Measurements from ENCODE around the gene ISM1.

Gene ISM1

GRCh38 chr20:13283869-13284829 lies 63.1 kb downstream of the ISM1 start:
- DNase-seq (ENCODE audit: low read depth) = no peak

GRCh38 chr20:13284830-13285229 lies 63.8 kb downstream of the ISM1 start:
- DNase-seq (ENCODE audit: low read depth) = no peak

- DNase-seq (ENCODE audit: low read depth) = no peak
Observed at GRCh38 chr20:13285408-13285807, 64.3 kb downstream of the ISM1 start.

- no peak for DNase-seq (ENCODE audit: low read depth)
Observed at GRCh38 chr20:13286052-13286451, 65.0 kb downstream of the ISM1 start.

- no peak for DNase-seq (ENCODE audit: low read depth)
Observed at GRCh38 chr20:13286607-13287006, 65.5 kb downstream of the ISM1 start.

GRCh38 chr20:13288357-13288756 lies 67.3 kb downstream of the ISM1 start:
- no peak for DNase-seq (ENCODE audit: low read depth)

GRCh38 chr20:13289031-13289430 lies 68.0 kb downstream of the ISM1 start:
- DNase-seq (ENCODE audit: low read depth) = no peak

GRCh38 chr20:13290724-13291123 lies 69.7 kb downstream of the ISM1 start:
- DNase-seq (ENCODE audit: low read depth) = no peak

- no peak for DNase-seq (ENCODE audit: low read depth)
Observed at GRCh38 chr20:13291157-13291556, 70.1 kb downstream of the ISM1 start.

GRCh38 chr20:13292201-13292885 lies 71.3 kb downstream of the ISM1 start:
- DNase-seq (ENCODE audit: low read depth) = no peak

GRCh38 chr20:13294522-13294921 lies 73.4 kb downstream of the ISM1 start:
- no peak for DNase-seq (ENCODE audit: low read depth)

GRCh38 chr20:13295637-13296036 lies 74.6 kb downstream of the ISM1 start:
- DNase-seq (ENCODE audit: low read depth) = no peak

- no peak for DNase-seq (ENCODE audit: low read depth)
Observed at GRCh38 chr20:13296070-13296469, 75.0 kb downstream of the ISM1 start.

GRCh38 chr20:13297147-13297899 lies 76.2 kb downstream of the ISM1 start:
- no peak for DNase-seq (ENCODE audit: low read depth)

- no peak for DNase-seq (ENCODE audit: low read depth)
Observed at GRCh38 chr20:13298692-13299373, 77.8 kb downstream of the ISM1 start.

GRCh38 chr20:13299401-13299800 lies 78.3 kb downstream of the ISM1 start:
- DNase-seq (ENCODE audit: low read depth) = no peak

GRCh38 chr20:13301596-13301995 lies 80.5 kb downstream of the ISM1 start:
- no peak for DNase-seq (ENCODE audit: low read depth)

GRCh38 chr20:13302647-13303450 lies 81.8 kb downstream of the ISM1 start:
- peak; percentile 12 for DNase-seq (ENCODE audit: low read depth)

GRCh38 chr20:13305284-13305683 lies 84.2 kb downstream of the ISM1 start:
- DNase-seq (ENCODE audit: low read depth) = no peak

- DNase-seq (ENCODE audit: low read depth) = no peak
Observed at GRCh38 chr20:13307562-13308163, 86.6 kb downstream of the ISM1 start.

GRCh38 chr20:13312300-13312699 lies 91.2 kb downstream of the ISM1 start:
- no peak for DNase-seq (ENCODE audit: low read depth)

All from fibroblast of gingiva (primary cell).